GM20000 (cell line): ENCODE results near the gene C4BPB.

ENCODE experiments used
- DNase-seq: peaks from one replicate; pipeline ENCODE4 v3.0.0; 2012; ENCODE audit warnings: low spot score
- CTCF ChIP-seq: IDR thresholded peaks from 2 replicates; pipeline ENCODE4 v1.5.1; 2012; ENCODE audit warnings: mild to moderate bottlenecking, control low read depth; ENCODE audit errors: extremely low read depth, missing control alignments

C4BPB gene

GRCh38 chr1:207049054-207049453, 39.6 kb upstream of the C4BPB start:
- DNase-seq = no peak
- TF ChIP-seq CTCF = no peak

- DNase-seq = no peak
- no peak for TF ChIP-seq CTCF
These were observed 39.1 kb upstream of the C4BPB start for GRCh38 chr1:207049514-207049913.

- peak; percentile 61 for TF ChIP-seq CTCF
- DNase-seq = peak; percentile 64
These were observed 38.7 kb upstream of the C4BPB start for GRCh38 chr1:207049974-207050391.

- DNase-seq = peak; percentile 88
- no peak for TF ChIP-seq CTCF
These were observed 38.0 kb upstream of the C4BPB start for GRCh38 chr1:207050480-207051190.

- no peak for DNase-seq
- no peak for TF ChIP-seq CTCF
These were observed 37.3 kb upstream of the C4BPB start, which contains the start of gene YOD1 for GRCh38 chr1:207051191-207051943. TSS of gene YOD1 (minus strand) at chr1:207051208. CDS start at chr1:207051030, 178 bp downstream.

- no peak for TF ChIP-seq CTCF
- peak; percentile 87 for DNase-seq
These were observed 35.5 kb upstream of the C4BPB start, which contains the start of gene PFKFB2 for GRCh38 chr1:207052911-207053769. TSS of gene PFKFB2 (plus strand) at chr1:207053275. CDS start at chr1:207054718, 1,443 bp downstream.
